ENCODE data around the gene CYB5RL. TPM values are rescaled to one million over a fixed set of nuclear protein-coding genes. Genes with fewer than 3 reads are reported as not detected.

The CYB5RL gene
- total RNA-seq, 1 donor from 2014 or later = 6.7 TPM

GRCh38 chr1:54157401-54157800, 42.4 kb downstream of the CYB5RL start:
- no peak for DNase-seq (ENCODE audit: low spot score)
- H3K36me3 Mint-ChIP-seq (ENCODE audit: low read depth, unreplicated experiment) = peaks cover 4% of the 10 kb centered on the region

GRCh38 chr1:54156986-54157385, 42.8 kb downstream of the CYB5RL start:
- H3K9me3 Mint-ChIP-seq (ENCODE audit: unreplicated experiment) = no peaks in the 10 kb centered on the region
- TF ChIP-seq CTCF (IDR thresholded peaks at IDR 0.05; ENCODE audit: unreplicated experiment) = no peak
- DNase-seq (ENCODE audit: low spot score) = no peak
- H3K27ac Mint-ChIP-seq (ENCODE audit: unreplicated experiment) = no peak overlapping the region
- no peak overlapping the region for H3K4me3 Mint-ChIP-seq (ENCODE audit: unreplicated experiment)
- peaks cover 28% of the 10 kb centered on the region for H3K4me1 Mint-ChIP-seq (ENCODE audit: unreplicated experiment)
- H3K27me3 Mint-ChIP-seq (ENCODE audit: unreplicated experiment) = no peaks in the 10 kb centered on the region
- peaks cover 4% of the 10 kb centered on the region for H3K36me3 Mint-ChIP-seq (ENCODE audit: low read depth, unreplicated experiment)

More at GRCh38 chr1:54157401-54157800, 42.4 kb downstream of the CYB5RL start:
- no peak for TF ChIP-seq CTCF (IDR thresholded peaks at IDR 0.05; ENCODE audit: unreplicated experiment)
- no peak overlapping the region for H3K27ac Mint-ChIP-seq (ENCODE audit: unreplicated experiment)
- H3K4me1 Mint-ChIP-seq (ENCODE audit: unreplicated experiment) = peaks cover 28% of the 10 kb centered on the region
- H3K9me3 Mint-ChIP-seq (ENCODE audit: unreplicated experiment) = no peaks in the 10 kb centered on the region
- no peaks in the 10 kb centered on the region for H3K27me3 Mint-ChIP-seq (ENCODE audit: unreplicated experiment)
- H3K4me3 Mint-ChIP-seq (ENCODE audit: unreplicated experiment) = no peak overlapping the region

- Mint-ChIP-seq H3K36me3 (ENCODE audit: low read depth, unreplicated experiment) (peaks cover 4% of the 10 kb centered on the region), H3K27ac (ENCODE audit: unreplicated experiment) (peak overlapping the region; percentile 80), H3K4me3 (ENCODE audit: unreplicated experiment) (no peak overlapping the region), H3K9me3 (ENCODE audit: unreplicated experiment) (no peaks in the 10 kb centered on the region), H3K4me1 (ENCODE audit: unreplicated experiment) (peaks cover 28% of the 10 kb centered on the region), H3K27me3 (ENCODE audit: unreplicated experiment) (no peaks in the 10 kb centered on the region)
- TF ChIP-seq CTCF (IDR thresholded peaks at IDR 0.05; ENCODE audit: unreplicated experiment) = no peak
- no peak for DNase-seq (ENCODE audit: low spot score)
Measured at GRCh38 chr1:54156201-54156600, 43.6 kb downstream of the CYB5RL start.

- peaks cover 4% of the 10 kb centered on the region for H3K36me3 Mint-ChIP-seq (ENCODE audit: low read depth, unreplicated experiment)
- peaks cover 25% of the 10 kb centered on the region for H3K4me1 Mint-ChIP-seq (ENCODE audit: unreplicated experiment)
- no peak for TF ChIP-seq CTCF (IDR thresholded peaks at IDR 0.05; ENCODE audit: unreplicated experiment)
- no peak overlapping the region for H3K4me3 Mint-ChIP-seq (ENCODE audit: unreplicated experiment)
- H3K27me3 Mint-ChIP-seq (ENCODE audit: unreplicated experiment) = no peaks in the 10 kb centered on the region
- H3K27ac Mint-ChIP-seq (ENCODE audit: unreplicated experiment) = no peak overlapping the region
- no peaks in the 10 kb centered on the region for H3K9me3 Mint-ChIP-seq (ENCODE audit: unreplicated experiment)
- DNase-seq (ENCODE audit: low spot score) = no peak
Measured at GRCh38 chr1:54153535-54154439, 46.0 kb downstream of the CYB5RL start.

DNA sequence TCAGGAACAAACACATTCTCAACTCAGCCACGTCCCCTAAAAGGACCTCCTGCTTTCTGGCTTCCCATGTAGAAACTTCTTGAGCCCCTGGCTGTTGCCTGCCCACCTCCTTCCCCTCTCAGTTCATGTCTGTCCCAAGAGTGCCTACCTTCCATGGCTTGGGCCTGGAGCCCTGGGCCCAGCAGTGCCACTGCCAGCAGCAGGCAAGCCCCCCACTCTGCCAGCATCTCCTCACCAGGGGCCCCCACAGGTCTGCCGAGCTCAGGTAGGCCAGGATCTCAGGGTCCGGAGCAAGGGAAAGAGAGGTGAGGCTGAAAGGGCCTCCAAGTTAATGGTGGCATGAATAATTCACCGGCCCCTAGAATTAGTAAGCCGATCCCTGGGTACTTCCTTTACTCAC, 47.1 kb downstream of the CYB5RL start, which contains the start of gene CDCP2:
Gene CDCP2 (minus strand): TSS at position 305 of the 400 bp plus-strand sequence. CDS start 78 bp downstream, at position 227.
- H3K36me3 Mint-ChIP-seq (ENCODE audit: low read depth, unreplicated experiment) = peaks cover 4% of the 10 kb centered on the region
- H3K27me3 Mint-ChIP-seq (ENCODE audit: unreplicated experiment) = no peaks in the 10 kb centered on the region
- peak within 1 kb of the TSS; percentile 24 for H3K27ac Mint-ChIP-seq (ENCODE audit: unreplicated experiment)
- no peak within 1 kb of the TSS for H3K4me3 Mint-ChIP-seq (ENCODE audit: unreplicated experiment)
- DNase-seq (ENCODE audit: low spot score) = no peak
- H3K9me3 Mint-ChIP-seq (ENCODE audit: unreplicated experiment) = no peaks in the 10 kb centered on the region
- TF ChIP-seq CTCF (IDR thresholded peaks at IDR 0.05; ENCODE audit: unreplicated experiment) = no peak
- peaks cover 25% of the 10 kb centered on the region for H3K4me1 Mint-ChIP-seq (ENCODE audit: unreplicated experiment)

Measured in endothelial cell (in vitro differentiated cells).